BJ (cell line): ENCODE data around the gene P4HTM. TPM values are rescaled to one million over a fixed set of nuclear protein-coding genes. Genes with fewer than 3 reads are reported as not detected.

Source experiments
- CTCF ChIA-PET: fragments of 350-600 bp; formaldehyde crosslinking; extraction: SDS; loops from one replicate; lab custom pipeline; 2021; ENCODE audit warnings: antibody characterized with exemption, inconsistent platforms; lab: Yijun Ruan, JAX
- POLR2A ChIA-PET: fragments of 300-600 bp; sonication (Branson Sonifier 250); formaldehyde crosslinking; extraction: SDS; loops from one replicate; lab custom pipeline; 2021; ENCODE audit warnings: antibody characterized with exemption; lab: Charles Lee
- DNase-seq: peaks from one replicate; pipeline ENCODE4 v3.0.0-alpha.2; 2011; ENCODE audit warnings: low read depth
- H3K27me3 ChIP-seq: 2 replicates; pipeline ENCODE4 v1.6.0; 2011; ENCODE audit warnings: low read length; ENCODE audit not compliant: control insufficient read depth, insufficient read depth
- H3K36me3 ChIP-seq: 2 replicates; pipeline ENCODE4 v1.5.1; 2011; ENCODE audit warnings: low read length; ENCODE audit not compliant: control insufficient read depth, insufficient read depth
- H3K4me3 ChIP-seq: 2 replicates; pipeline ENCODE4 v1.5.1; 2011; ENCODE audit warnings: low read depth, mild to moderate bottlenecking, control low read depth, low read length
- polyA plus RNA-seq: library from polyadenylated mRNA; depleted of rRNA; stranded (reverse); fragments of >200 nt; gene quantifications from 2 replicates; pipeline ENCODE4 v1.2.3, GENCODE V29; 2011
- TF ChIP-seq, protein P1 (sequence below): IDR thresholded peaks from 2 replicates; pipeline ENCODE4 v1.5.1; 2011; ENCODE audit warnings: low read depth, mild to moderate bottlenecking, control low read depth, inconsistent platforms, low read length, moderate library complexity; ENCODE audit not compliant: insufficient read depth

P4HTM gene
- polyA plus RNA-seq, 1 experiment, result 38.4 TPM

- Histone ChIP-seq H3K27me3 (no peaks in the 10 kb centered on the region), H3K4me3 (no peak overlapping the region), H3K36me3 (peaks cover 5% of the 10 kb centered on the region)
- TF ChIP-seq, protein P1, sequence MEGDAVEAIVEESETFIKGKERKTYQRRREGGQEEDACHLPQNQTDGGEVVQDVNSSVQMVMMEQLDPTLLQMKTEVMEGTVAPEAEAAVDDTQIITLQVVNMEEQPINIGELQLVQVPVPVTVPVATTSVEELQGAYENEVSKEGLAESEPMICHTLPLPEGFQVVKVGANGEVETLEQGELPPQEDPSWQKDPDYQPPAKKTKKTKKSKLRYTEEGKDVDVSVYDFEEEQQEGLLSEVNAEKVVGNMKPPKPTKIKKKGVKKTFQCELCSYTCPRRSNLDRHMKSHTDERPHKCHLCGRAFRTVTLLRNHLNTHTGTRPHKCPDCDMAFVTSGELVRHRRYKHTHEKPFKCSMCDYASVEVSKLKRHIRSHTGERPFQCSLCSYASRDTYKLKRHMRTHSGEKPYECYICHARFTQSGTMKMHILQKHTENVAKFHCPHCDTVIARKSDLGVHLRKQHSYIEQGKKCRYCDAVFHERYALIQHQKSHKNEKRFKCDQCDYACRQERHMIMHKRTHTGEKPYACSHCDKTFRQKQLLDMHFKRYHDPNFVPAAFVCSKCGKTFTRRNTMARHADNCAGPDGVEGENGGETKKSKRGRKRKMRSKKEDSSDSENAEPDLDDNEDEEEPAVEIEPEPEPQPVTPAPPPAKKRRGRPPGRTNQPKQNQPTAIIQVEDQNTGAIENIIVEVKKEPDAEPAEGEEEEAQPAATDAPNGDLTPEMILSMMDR, result no peak
- POLR2A ChIA-PET, result no interaction called here
- CTCF ChIA-PET, result interaction anchor here (1.2 kb wide), 1 partner anchor 51 kb away, joined by 3 read pairs; no protein-coding TSS in a partner anchor
- no peak for DNase-seq
Measured at GRCh38 chr3:48997714-48998637, 7.9 kb downstream of the P4HTM start.

- CTCF ChIA-PET, result interaction anchor here (1.0 kb wide), 1 partner anchor 8 kb away, joined by 3 read pairs; no protein-coding TSS in a partner anchor
- POLR2A ChIA-PET, result no interaction called here
Measured at GRCh38 chr3:48999085-48999858, 9.2 kb downstream of the P4HTM start.

DNA sequence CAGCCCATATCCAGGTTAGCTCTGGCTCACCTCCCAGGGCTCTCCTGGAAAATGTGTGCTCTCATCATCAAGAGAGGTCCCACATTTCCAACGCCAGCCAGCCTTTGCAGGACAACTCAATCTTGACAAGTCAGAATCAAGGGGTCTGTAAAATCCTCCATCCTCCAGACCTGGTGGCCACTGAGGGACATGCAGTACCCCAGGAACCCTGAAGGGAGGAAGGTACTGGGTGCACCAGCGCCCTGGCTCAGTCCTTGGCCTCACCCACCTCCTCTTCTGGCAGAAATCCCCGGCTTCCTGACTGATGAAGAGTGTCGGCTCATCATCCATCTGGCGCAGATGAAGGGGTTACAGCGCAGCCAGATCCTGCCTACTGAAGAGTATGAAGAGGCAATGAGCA lies 11.1 kb downstream of the P4HTM start:
- DNase-seq, result no peak
- ChIA-PET POLR2A (no interaction called here), CTCF (interaction anchor here (1.1 to 1.2 kb wide), 3 partner anchors 9 to 93 kb away, joined by 4 to 5 read pairs (median 4); no protein-coding TSS in a partner anchor)
- Histone ChIP-seq H3K4me3 (no peak overlapping the region), H3K27me3 (no peaks in the 10 kb centered on the region), H3K36me3 (peaks cover 2% of the 10 kb centered on the region)
- TF ChIP-seq, protein P1, result no peak

More at GRCh38 chr3:48999085-48999858, 9.2 kb downstream of the P4HTM start:
- no peak for DNase-seq
- Histone ChIP-seq H3K36me3 (peaks cover 2% of the 10 kb centered on the region), H3K4me3 (no peak overlapping the region), H3K27me3 (no peaks in the 10 kb centered on the region)
- TF ChIP-seq, protein P1, result no peak

DNA sequence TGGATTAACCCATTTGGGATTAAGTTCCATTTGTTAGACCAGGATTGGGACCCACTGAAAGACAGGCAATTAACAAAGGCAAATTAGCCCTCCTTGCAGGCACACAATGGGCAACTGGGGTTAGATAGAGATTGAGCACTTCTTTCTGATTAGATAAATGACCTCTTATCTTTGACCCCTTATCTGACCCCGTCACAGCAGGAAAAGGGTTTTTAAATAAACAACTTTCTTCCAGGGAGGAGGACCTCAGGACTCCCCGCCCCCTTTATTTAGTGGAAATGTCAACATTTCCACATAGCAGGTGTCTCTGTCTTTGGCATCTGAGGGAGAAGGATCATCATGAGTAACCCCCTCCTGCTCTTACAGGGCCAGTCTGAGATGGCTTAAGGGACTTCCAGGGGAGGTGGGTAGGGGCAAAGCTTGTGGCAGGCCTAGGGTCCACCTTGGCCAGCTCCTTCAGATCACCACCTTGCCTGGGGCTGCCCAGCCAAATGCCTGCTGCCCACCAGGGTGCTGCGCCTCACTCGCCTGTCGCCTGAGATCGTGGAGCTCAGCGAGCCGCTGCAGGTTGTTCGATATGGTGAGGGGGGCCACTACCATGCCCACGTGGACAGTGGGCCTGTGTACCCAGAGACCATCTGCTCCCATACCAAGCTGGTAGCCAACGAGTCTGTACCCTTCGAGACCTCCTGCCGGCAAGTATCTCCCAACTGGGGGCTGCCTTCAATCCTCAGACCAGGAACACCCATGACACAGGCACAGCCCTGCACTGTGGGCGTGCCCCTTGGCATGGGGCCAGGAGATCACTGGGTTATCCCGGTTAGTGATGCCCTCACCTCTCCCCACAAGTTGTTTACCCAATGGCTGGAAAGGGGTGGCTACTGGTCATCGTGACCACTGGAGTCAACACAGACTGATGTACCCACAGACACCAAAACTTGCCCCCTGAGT lies 14.6 kb downstream of the P4HTM start:
- Histone ChIP-seq H3K4me3 (no peak overlapping the region), H3K36me3 (peaks cover 3% of the 10 kb centered on the region), H3K27me3 (no peaks in the 10 kb centered on the region)
- ChIA-PET CTCF (interaction anchor here (5.1 to 6.2 kb wide), 2 partner anchors 15 to 17 kb away, joined by 30 to 46 read pairs; partner anchors contain the start of genes NDUFAF3 and P4HTM), POLR2A (no interaction called here)
- DNase-seq, result no peak
- TF ChIP-seq, protein P1, result no peak
